Measurements from ENCODE around the gene ZNRF3. TPM values are rescaled to one million over a fixed set of nuclear protein-coding genes. Genes with fewer than 3 reads are reported as not detected.

ZNRF3 gene
- total RNA-seq, 1 donor from 2014 or later = 18.5 TPM

DNA sequence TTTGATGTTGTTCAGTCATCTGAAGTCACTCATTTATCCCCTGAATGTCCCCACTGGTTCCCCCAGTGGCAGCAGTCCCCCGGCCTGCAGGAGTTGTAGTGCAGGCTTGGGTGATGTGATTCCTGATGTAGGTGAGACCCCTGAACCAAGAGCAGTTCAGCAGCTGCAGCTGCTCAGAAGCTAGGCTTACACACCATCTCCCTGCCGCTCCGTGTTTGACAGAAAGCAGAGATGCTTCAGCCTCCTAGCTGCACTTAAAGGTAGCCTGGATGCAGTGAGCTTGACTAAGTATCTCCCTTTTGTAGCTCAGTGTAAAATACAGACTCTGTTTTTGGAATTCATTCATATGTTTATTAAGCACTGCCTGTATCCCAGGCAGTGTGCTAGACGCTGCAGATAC is 130.9 kb downstream of the ZNRF3 start:
- Mint-ChIP-seq H3K4me3 (no peak overlapping the region), H3K27ac (ENCODE audit: unreplicated experiment) (peak overlapping the region; percentile 85), H3K9me3 (peaks cover 3% of the 10 kb centered on the region), H3K4me1 (peaks cover 31% of the 10 kb centered on the region), H3K27me3 (ENCODE audit: low read depth) (no peaks in the 10 kb centered on the region), H3K36me3 (ENCODE audit: low read depth) (peaks cover 17% of the 10 kb centered on the region)
- TF ChIP-seq CTCF (conservative IDR thresholded peaks at IDR 0.05) = no peak
- no peak for DNase-seq (ENCODE audit: low read depth, low spot score)

DNA sequence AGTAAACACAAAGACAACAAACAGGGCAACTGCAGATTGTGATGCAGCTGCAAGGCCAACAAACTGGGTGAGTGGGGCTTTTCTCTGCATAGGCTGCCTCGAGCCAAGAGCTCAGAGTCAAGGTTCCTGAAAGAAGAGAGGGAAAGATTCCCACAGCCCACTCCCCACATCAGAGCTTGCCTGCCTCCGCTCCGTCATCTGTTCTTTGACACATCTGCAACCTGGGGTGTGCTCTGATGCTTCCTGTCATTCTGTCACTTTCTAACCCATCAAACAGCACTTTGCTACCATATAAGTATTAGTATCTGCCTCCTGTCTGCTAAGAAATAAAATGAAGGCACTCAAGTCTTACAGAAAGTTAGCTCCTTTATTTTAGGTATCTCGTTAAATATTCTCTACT is 131.4 kb downstream of the ZNRF3 start:
- Mint-ChIP-seq H3K4me1 (peaks cover 33% of the 10 kb centered on the region), H3K27ac (ENCODE audit: unreplicated experiment) (peak overlapping the region; percentile 85), H3K4me3 (no peak overlapping the region), H3K36me3 (ENCODE audit: low read depth) (peaks cover 17% of the 10 kb centered on the region), H3K27me3 (ENCODE audit: low read depth) (no peaks in the 10 kb centered on the region), H3K9me3 (peaks cover 3% of the 10 kb centered on the region)
- no peak for DNase-seq (ENCODE audit: low read depth, low spot score)
- TF ChIP-seq CTCF (conservative IDR thresholded peaks at IDR 0.05) = no peak

GRCh38 chr22:29016067-29016938 is 132.9 kb downstream of the ZNRF3 start:
- no peak for TF ChIP-seq CTCF (conservative IDR thresholded peaks at IDR 0.05)
- Mint-ChIP-seq H3K4me1 (peaks cover 20% of the 10 kb centered on the region), H3K9me3 (peaks cover 3% of the 10 kb centered on the region), H3K27ac (ENCODE audit: unreplicated experiment) (no peak overlapping the region), H3K27me3 (ENCODE audit: low read depth) (no peaks in the 10 kb centered on the region), H3K4me3 (no peak overlapping the region), H3K36me3 (ENCODE audit: low read depth) (peaks cover 14% of the 10 kb centered on the region)
- no peak for DNase-seq (ENCODE audit: low read depth, low spot score)

DNA sequence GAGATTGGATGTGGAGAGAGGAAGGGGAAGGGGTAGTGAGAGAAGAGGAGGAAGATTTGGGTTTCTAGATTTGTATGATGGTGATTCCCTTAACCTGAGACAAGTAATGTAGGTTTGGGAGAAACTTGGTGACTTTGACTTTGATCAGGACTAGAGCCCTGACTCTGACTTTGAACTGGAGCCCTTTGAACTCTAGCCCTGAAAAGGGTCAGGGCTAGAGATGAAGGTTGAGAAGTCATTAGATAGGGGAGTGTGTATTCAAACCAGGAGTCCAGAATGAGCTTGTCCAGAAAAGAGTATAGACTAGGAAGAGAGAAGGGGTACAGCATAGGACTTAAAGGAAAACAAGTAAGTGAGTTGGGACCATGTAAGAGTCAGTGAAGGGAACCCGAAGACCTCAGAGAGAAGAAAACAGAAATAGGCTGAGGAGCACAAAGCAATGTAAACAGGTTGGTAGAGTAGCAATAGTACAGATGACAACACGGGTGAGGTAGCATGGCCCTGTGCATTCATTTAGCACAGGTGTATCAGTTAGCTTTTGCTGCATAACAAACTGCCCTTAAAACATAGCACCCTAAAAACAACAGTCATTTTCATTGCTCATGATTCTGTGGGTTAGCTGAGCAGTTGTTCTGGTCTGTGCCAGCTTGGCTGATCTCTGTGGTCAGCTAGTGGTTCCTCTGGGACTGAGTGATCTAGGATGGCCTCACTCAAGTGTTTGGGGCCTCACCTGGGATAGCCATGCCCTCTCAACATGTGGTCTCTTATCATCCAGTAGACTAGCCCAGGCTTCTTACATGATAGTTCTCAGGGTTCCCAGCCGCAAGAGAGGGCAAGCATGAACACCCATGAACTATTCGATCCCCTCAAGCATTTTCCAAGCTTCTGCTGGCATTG is 135.2 kb downstream of the ZNRF3 start:
- Mint-ChIP-seq H3K27me3 (ENCODE audit: low read depth) (no peaks in the 10 kb centered on the region), H3K9me3 (peaks cover 3% of the 10 kb centered on the region), H3K4me1 (peaks cover 36% of the 10 kb centered on the region), H3K4me3 (no peak overlapping the region), H3K36me3 (ENCODE audit: low read depth) (peaks cover 14% of the 10 kb centered on the region), H3K27ac (ENCODE audit: unreplicated experiment) (no peak overlapping the region)
- no peak for TF ChIP-seq CTCF (conservative IDR thresholded peaks at IDR 0.05)
- no peak for DNase-seq (ENCODE audit: low read depth, low spot score)

DNA sequence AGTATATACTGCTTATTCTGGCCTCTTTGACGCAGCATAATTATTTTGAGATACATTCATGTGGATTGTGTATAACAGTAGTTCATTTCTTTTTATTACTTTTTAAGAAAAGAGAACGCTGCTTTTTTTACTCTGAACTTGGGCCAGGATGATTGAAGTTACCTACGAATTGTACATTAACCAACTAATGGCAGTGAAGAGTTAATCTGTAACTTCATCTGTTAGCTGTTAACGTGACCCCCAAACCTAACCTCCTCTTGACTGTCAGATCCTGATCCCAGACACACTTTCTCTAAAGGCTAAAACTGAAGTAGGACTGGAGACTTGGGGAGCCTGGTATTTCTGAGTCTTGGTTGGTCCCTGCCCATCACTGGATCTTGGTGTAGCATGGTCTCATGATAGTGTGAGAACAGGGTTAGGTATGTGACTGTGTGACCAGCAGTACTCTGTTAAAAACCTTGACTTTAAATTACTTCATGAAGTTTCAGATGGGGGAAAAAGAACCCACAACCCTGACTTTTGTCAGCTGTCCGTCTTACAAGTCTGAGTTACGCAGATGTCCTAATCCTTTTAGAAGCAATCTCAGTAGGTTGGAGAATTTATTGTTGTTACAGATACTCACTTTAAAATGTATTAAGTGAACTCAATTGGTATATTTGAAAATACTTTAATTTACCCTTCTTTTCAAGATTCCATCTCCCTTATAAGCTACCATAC is 138.9 kb downstream of the ZNRF3 start:
- Mint-ChIP-seq H3K27me3 (ENCODE audit: low read depth) (no peaks in the 10 kb centered on the region), H3K27ac (ENCODE audit: unreplicated experiment) (peak overlapping the region; percentile 38), H3K36me3 (ENCODE audit: low read depth) (peaks cover 11% of the 10 kb centered on the region), H3K9me3 (peaks cover 3% of the 10 kb centered on the region), H3K4me1 (peaks cover 26% of the 10 kb centered on the region), H3K4me3 (no peak overlapping the region)
- TF ChIP-seq CTCF (conservative IDR thresholded peaks at IDR 0.05) = no peak
- DNase-seq (ENCODE audit: low read depth, low spot score) = no peak

Measured in neural crest cell (in vitro differentiated cells).